Activated CD4-positive, alpha-beta memory T cell treated with anti-CD3 and anti-CD28 coated beads, Interleukin-2, amount 10 ng/mL, durations not matched to agents 7 days and 5 days (primary cell): ENCODE measurements around the gene URM1. TPM values are rescaled to one million over a fixed set of nuclear protein-coding genes. Genes with fewer than 3 reads are reported as not detected.

Source experiments
- CTCF ChIA-PET: fragments of 350-600 bp; sonication (Branson Sonifier 250); formaldehyde crosslinking; loops from one replicate; lab custom pipeline; 2021; ENCODE audit warnings: antibody characterized with exemption, inconsistent platforms; lab: Charles Lee
- POLR2A ChIA-PET: fragments of 350-600 bp; sonication (Branson Sonifier 250); formaldehyde crosslinking; loops from one replicate; lab custom pipeline; 2021; ENCODE audit warnings: antibody characterized with exemption; lab: Charles Lee
- DNase-seq: peaks from one replicate; pipeline ENCODE4 v3.0.0-alpha.2; 2020
- H3K27ac Mint-ChIP-seq: one replicate; pipeline ENCODE4 v1.8.0; 2021; ENCODE audit warnings: mild to moderate bottlenecking, mixed read lengths
- H3K27me3 Mint-ChIP-seq: one replicate; pipeline ENCODE4 v1.8.0; 2021; ENCODE audit warnings: mixed read lengths
- H3K36me3 Mint-ChIP-seq: one replicate; pipeline ENCODE4 v1.8.0; 2021; ENCODE audit warnings: low read depth, mixed read lengths
- H3K4me1 Mint-ChIP-seq: one replicate; pipeline ENCODE4 v1.8.0; 2021; ENCODE audit warnings: mixed read lengths
- H3K4me3 Mint-ChIP-seq: one replicate; pipeline ENCODE4 v1.8.0; 2021; ENCODE audit warnings: mild to moderate bottlenecking, mixed read lengths
- H3K9me3 Mint-ChIP-seq: one replicate; pipeline ENCODE4 v1.8.0; 2021; ENCODE audit warnings: mixed read lengths
- total RNA-seq, 2 experiments: library from RNA; stranded (reverse); gene quantifications; one replicate each; pipeline ENCODE4 v1.2.3, GENCODE V29; 2021

Gene URM1
- total RNA-seq, 2 experiments from 2014 or later, result 62.8 to 64.3 TPM

GRCh38 chr9:128390813-128391711 is 19.9 kb downstream of the URM1 start:
- H3K27me3 Mint-ChIP-seq, result no peaks in the 10 kb centered on the region
- no peak for DNase-seq
- no peak overlapping the region for H3K27ac Mint-ChIP-seq
- no peak overlapping the region for H3K4me3 Mint-ChIP-seq
- H3K9me3 Mint-ChIP-seq, result no peaks in the 10 kb centered on the region
- H3K36me3 Mint-ChIP-seq, result peaks cover 21% of the 10 kb centered on the region
- CTCF ChIA-PET, result interaction anchor here (1.9 kb wide), 1 partner anchor 29 kb away, joined by 7 read pairs; no protein-coding TSS in a partner anchor
- POLR2A ChIA-PET, result interaction anchor here (0.5 kb wide), 1 partner anchor 1136 kb away, joined by 3 read pairs; no protein-coding TSS in a partner anchor
- H3K4me1 Mint-ChIP-seq, result no peaks in the 10 kb centered on the region

DNA sequence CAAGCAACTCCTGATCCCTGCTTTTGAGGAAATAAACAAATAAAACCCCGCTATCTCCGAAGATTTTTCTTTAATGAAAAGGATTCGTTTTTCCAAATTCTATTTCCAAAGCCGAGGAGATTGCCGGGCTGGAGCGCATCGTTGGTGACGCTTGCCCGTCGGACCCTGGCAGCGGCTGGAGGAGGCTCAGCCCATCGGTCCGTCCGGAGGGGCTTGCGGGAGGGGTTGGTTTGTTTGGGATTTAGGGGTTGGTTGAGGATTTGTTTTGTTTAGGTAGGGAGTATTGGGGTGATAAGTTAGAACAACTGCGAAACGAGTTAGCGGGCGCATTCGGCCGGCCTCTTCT is 20.8 kb downstream of the URM1 start:
- Mint-ChIP-seq H3K27ac (no peak overlapping the region), H3K9me3 (no peaks in the 10 kb centered on the region), H3K4me1 (no peaks in the 10 kb centered on the region), H3K27me3 (peaks cover 4% of the 10 kb centered on the region), H3K4me3 (no peak overlapping the region), H3K36me3 (peaks cover 21% of the 10 kb centered on the region)
- ChIA-PET POLR2A (no interaction called here), CTCF (no interaction called here)
- no peak for DNase-seq

DNA sequence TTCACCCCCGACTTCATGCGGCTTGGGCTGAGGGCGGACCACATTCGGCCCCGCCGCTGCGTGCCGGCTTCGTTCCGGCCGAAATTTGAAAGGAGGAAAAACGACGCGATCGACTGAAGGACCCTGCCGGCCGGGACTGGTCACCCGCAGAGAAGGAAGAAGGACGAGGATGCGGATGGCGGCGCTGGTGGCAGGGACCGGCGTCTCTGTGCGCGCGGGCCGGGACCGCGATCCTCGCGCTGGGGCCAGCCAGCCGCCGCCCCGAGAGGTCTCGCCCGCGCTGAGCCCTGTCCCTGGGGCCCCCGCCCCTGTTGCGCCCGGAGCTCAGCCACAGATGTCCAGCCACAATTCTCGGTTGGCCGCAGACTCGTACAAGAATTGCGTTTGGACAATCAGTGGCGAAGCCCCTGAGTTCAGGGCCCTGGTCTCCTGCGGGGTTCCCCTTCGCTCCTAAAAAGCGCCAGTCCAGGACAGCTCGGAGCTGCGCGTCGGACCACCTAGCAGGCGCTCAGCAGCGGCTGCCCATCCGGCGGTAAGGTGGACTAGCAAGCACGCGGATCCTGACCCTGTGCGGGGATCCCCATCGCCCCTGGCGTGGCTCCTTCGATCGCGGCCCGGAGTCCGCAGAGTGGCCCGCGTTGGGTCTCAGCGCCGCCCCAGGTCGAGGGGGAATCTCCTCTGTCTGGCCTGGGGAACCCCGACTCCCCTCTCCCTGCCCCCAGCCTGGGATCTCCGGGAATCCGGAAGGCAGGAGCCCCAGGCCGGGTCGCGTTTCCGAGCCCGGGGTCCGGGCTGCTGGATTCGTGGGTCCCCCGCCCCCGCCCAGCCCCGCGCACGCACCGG is 21.3 kb downstream of the URM1 start:
- Mint-ChIP-seq H3K27ac (no peak overlapping the region), H3K9me3 (no peaks in the 10 kb centered on the region)

GRCh38 chr9:128393145-128393775 is 22.1 kb downstream of the URM1 start:
- no peak overlapping the region for H3K27ac Mint-ChIP-seq
- CTCF ChIA-PET, result interaction anchor here (0.5 kb wide), 1 partner anchor 114 kb away, joined by 3 read pairs; no protein-coding TSS in a partner anchor

More for the DNA sequence above, 21.3 kb downstream of the URM1 start:
- Mint-ChIP-seq H3K4me3 (no peak overlapping the region), H3K4me1 (no peaks in the 10 kb centered on the region), H3K27me3 (peaks cover 10% of the 10 kb centered on the region), H3K36me3 (peaks cover 19% of the 10 kb centered on the region)
- DNase-seq, result no peak
- POLR2A ChIA-PET, result no interaction called here
- CTCF ChIA-PET, result no interaction called here

GRCh38 chr9:128393970-128394369 is 22.8 kb downstream of the URM1 start:
- no peak overlapping the region for H3K27ac Mint-ChIP-seq
- ChIA-PET CTCF (interaction anchor here (0.5 kb wide), 1 partner anchor 114 kb away, joined by 3 read pairs; no protein-coding TSS in a partner anchor), POLR2A (interaction anchor here (1.7 kb wide), 1 partner anchor 23 kb away, joined by 4 read pairs; the partner anchor contains the start of gene URM1)
- no peaks in the 10 kb centered on the region for H3K9me3 Mint-ChIP-seq
- no peaks in the 10 kb centered on the region for H3K4me1 Mint-ChIP-seq
- no peak for DNase-seq
- H3K36me3 Mint-ChIP-seq, result peaks cover 12% of the 10 kb centered on the region
- no peak overlapping the region for H3K4me3 Mint-ChIP-seq
- H3K27me3 Mint-ChIP-seq, result peaks cover 14% of the 10 kb centered on the region

More at GRCh38 chr9:128393145-128393775, 22.1 kb downstream of the URM1 start:
- H3K27me3 Mint-ChIP-seq, result peaks cover 14% of the 10 kb centered on the region
- no peaks in the 10 kb centered on the region for H3K9me3 Mint-ChIP-seq
- POLR2A ChIA-PET, result no interaction called here
- H3K4me3 Mint-ChIP-seq, result no peak overlapping the region
- no peak for DNase-seq
- H3K4me1 Mint-ChIP-seq, result no peaks in the 10 kb centered on the region
- H3K36me3 Mint-ChIP-seq, result peaks cover 13% of the 10 kb centered on the region

DNA sequence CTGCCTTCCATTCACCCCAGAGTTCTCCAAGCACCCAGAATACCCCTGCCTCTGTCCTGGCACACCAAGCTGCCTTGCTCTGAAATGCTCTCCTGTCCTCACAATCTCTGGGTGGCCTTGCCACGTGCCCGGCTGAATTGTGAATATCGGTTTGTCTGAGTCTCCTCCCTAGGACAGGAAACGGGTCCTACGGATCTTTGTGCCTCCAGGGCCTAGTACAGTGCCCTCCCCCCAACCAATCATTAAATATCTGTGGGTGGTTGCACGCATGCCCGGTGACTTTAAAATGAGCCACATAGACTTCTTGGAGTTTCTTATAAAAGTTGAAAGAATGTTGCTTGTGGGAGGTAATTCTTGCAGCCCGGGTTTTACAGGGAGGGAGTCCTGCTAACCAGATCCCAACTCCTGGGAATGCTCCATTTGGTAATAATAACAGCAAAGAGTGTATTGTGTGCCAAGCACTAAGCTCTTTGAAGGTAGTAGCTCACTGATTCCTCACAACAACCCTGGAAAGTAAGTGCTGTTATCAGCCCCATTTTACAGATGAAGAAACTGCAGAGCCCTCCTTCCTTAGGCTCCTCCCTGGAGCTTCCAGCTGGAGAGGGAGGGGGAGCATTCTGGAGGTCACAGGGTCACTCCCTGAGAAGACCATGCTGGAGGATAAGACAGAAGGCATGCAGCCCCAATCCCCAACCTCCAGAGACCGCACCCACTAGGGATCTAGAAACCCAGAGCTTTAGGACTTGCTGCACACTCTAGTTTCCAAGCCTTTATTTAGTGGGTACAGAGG is 23.4 kb downstream of the URM1 start:
- H3K4me3 Mint-ChIP-seq, result no peak overlapping the region
- no peaks in the 10 kb centered on the region for H3K9me3 Mint-ChIP-seq
- ChIA-PET POLR2A (interaction anchor here (1.7 kb wide), 1 partner anchor 23 kb away, joined by 4 read pairs; the partner anchor contains the start of gene URM1), CTCF (no interaction called here)
- no peak for DNase-seq
- no peaks in the 10 kb centered on the region for H3K4me1 Mint-ChIP-seq
- H3K36me3 Mint-ChIP-seq, result peaks cover 10% of the 10 kb centered on the region
- H3K27me3 Mint-ChIP-seq, result peaks cover 14% of the 10 kb centered on the region
- no peak overlapping the region for H3K27ac Mint-ChIP-seq

- Mint-ChIP-seq H3K4me1 (no peaks in the 10 kb centered on the region), H3K27ac (no peak overlapping the region), H3K4me3 (no peak overlapping the region), H3K9me3 (no peaks in the 10 kb centered on the region), H3K27me3 (peaks cover 16% of the 10 kb centered on the region), H3K36me3 (peaks cover 2% of the 10 kb centered on the region)
- ChIA-PET CTCF (interaction anchor here (1.3 kb wide), 1 partner anchor 34 kb away, joined by 3 read pairs; no protein-coding TSS in a partner anchor), POLR2A (interaction anchor here (1.3 kb wide), 1 partner anchor 23 kb away, joined by 4 read pairs; the partner anchor contains the start of gene CERCAM)
- no peak for DNase-seq
Measured at GRCh38 chr9:128396970-128397613, 25.9 kb downstream of the URM1 start.

GRCh38 chr9:128397831-128398230 is 26.7 kb downstream of the URM1 start:
- CTCF ChIA-PET, result interaction anchor here (1.0 to 1.3 kb wide), 2 partner anchors 22 to 35 kb away, joined by 3 read pairs; no protein-coding TSS in a partner anchor
- POLR2A ChIA-PET, result interaction anchor here (1.3 kb wide), 1 partner anchor 22 kb away, joined by 4 read pairs; the partner anchor contains the start of gene CERCAM
- Mint-ChIP-seq H3K4me3 (no peak overlapping the region), H3K9me3 (no peaks in the 10 kb centered on the region), H3K27ac (no peak overlapping the region), H3K36me3 (no peaks in the 10 kb centered on the region), H3K4me1 (no peaks in the 10 kb centered on the region), H3K27me3 (peaks cover 17% of the 10 kb centered on the region)
- no peak for DNase-seq

GRCh38 chr9:128399861-128400260 is 28.7 kb downstream of the URM1 start:
- no peak overlapping the region for H3K4me3 Mint-ChIP-seq
- no peak overlapping the region for H3K27ac Mint-ChIP-seq
- H3K27me3 Mint-ChIP-seq, result peaks cover 21% of the 10 kb centered on the region
- no peaks in the 10 kb centered on the region for H3K4me1 Mint-ChIP-seq
- CTCF ChIA-PET, result interaction anchor here (0.7 kb wide), 2 partner anchors 20 to 21 kb away, joined by 3 to 8 read pairs; no protein-coding TSS in a partner anchor
- no peak for DNase-seq
- no peaks in the 10 kb centered on the region for H3K36me3 Mint-ChIP-seq
- POLR2A ChIA-PET, result no interaction called here
- no peaks in the 10 kb centered on the region for H3K9me3 Mint-ChIP-seq

- no peak overlapping the region for H3K27ac Mint-ChIP-seq
- no peaks in the 10 kb centered on the region for H3K4me1 Mint-ChIP-seq
- no peak overlapping the region for H3K4me3 Mint-ChIP-seq
- no peaks in the 10 kb centered on the region for H3K36me3 Mint-ChIP-seq
- ChIA-PET CTCF (no interaction called here), POLR2A (no interaction called here)
- peaks cover 23% of the 10 kb centered on the region for H3K27me3 Mint-ChIP-seq
- DNase-seq, result no peak
- H3K9me3 Mint-ChIP-seq, result no peaks in the 10 kb centered on the region
Measured at GRCh38 chr9:128404560-128404959, 33.4 kb downstream of the URM1 start.

GRCh38 chr9:128405077-128405779 is 34.1 kb downstream of the URM1 start:
- CTCF ChIA-PET, result no interaction called here
- H3K27me3 Mint-ChIP-seq, result peaks cover 30% of the 10 kb centered on the region
- H3K4me3 Mint-ChIP-seq, result no peak overlapping the region

More at GRCh38 chr9:128405077-128405779, 34.1 kb downstream of the URM1 start:
- H3K27ac Mint-ChIP-seq, result no peak overlapping the region
- DNase-seq, result no peak
- H3K36me3 Mint-ChIP-seq, result no peaks in the 10 kb centered on the region
- no peaks in the 10 kb centered on the region for H3K4me1 Mint-ChIP-seq
- POLR2A ChIA-PET, result no interaction called here
- H3K9me3 Mint-ChIP-seq, result no peaks in the 10 kb centered on the region
